OCI-LY3 (cell line): ENCODE measurements around the gene PSME2.

Experiments
- CTCF ChIP-seq: fragments of 200-600, 300-600 bp; sonication (generic); IDR thresholded peaks from 2 replicates; pipeline ENCODE4 v1.5.1; 2014; ENCODE audit warnings: antibody characterized with exemption, low read length, low read depth
- EZH2phosphoT487 ChIP-seq: fragments of 200-600 bp; shearing (Covaris generic); IDR thresholded peaks from 2 replicates; pipeline ENCODE4 v1.6.1; 2018; ENCODE audit warnings: antibody characterized with exemption, mixed run types, low read depth

- TF ChIP-seq CTCF (no peak), EZH2phosphoT487 (no peak)
These were observed 3.7 kb upstream of the PSME2 start for GRCh38 chr14:24150061-24150460.
